Esophagus squamous epithelium (tissue), 4 donors: Measurements from ENCODE around the gene QPRT.

Source experiments
- CTCF ChIP-seq, 6 experiments: fragments of 450-650 bp in 4 of 6; fragments of 200-600 bp in 2 of 6; sonication (generic) in 2 of 6; IDR thresholded peaks; one replicate each; pipeline ENCODE4 v1.5.1; 2016 to 2019; ENCODE audit warnings: antibody characterized with exemption in 6 of 6, mild to moderate bottlenecking in 4 of 6, moderate library complexity in 4 of 6
- POLR2A ChIP-seq, 4 donors: fragments of 450-650 bp; IDR thresholded peaks; one replicate each; pipeline ENCODE4 v1.6.1; 2017; ENCODE audit warnings: antibody characterized with exemption in 4 of 4, mild to moderate bottlenecking in 4 of 4, moderate library complexity in 3 of 4

- no peak for TF ChIP-seq CTCF (IDR thresholded peaks at IDR 0.05)
- TF ChIP-seq POLR2A (IDR thresholded peaks at IDR 0.05), result no peak
Observed at GRCh38 chr16:29744541-29745101, 65.6 kb downstream of the QPRT start.
